ENCODE measurements around the gene ELMO1. TPM values are rescaled to one million over a fixed set of nuclear protein-coding genes. Genes with fewer than 3 reads are reported as not detected.
A peak's percentile ranks its signal among the peaks of the same experiment; 100 is the strongest.

The ELMO1 gene
- total RNA-seq, 4 donors from 2014 or later = 31.1 to 42.9 (median 38.7) TPM

- TF ChIP-seq EP300 (IDR thresholded peaks at IDR 0.05) = no peak
- TF ChIP-seq CTCF (IDR thresholded peaks at IDR 0.05) = no peak
- no peak for TF ChIP-seq POLR2A (IDR thresholded peaks at IDR 0.05; ENCODE audit: low read depth)
- TF ChIP-seq POLR2AphosphoS5 (IDR thresholded peaks at IDR 0.05) = no peak
- Histone ChIP-seq H3K4me1 (peaks cover 9 to 40% (median 21%) of the 10 kb centered on the region in 4 donors), H3K27me3 (no peaks in the 10 kb centered on the region), H3K36me3 (no peaks in the 10 kb centered on the region), H3K4me3 (no peak overlapping the region), H3K9me3 (no peaks in the 10 kb centered on the region), H3K27ac (replicated peaks in 1 of 4) (no peak overlapping the region)
- WGBS = 77% methylated on average over 8 of the region's 8 CpGs
- DNase-seq (ENCODE audit: extremely low spot score) = no peak
- intact Hi-C loops (cut with DNase I) = no loop called here
These were observed 498.7 kb downstream of the ELMO1 start for GRCh38 chr7:36949711-36950600.

- Histone ChIP-seq H3K27ac (replicated peaks in 1 of 4) (peak overlapping the region in 1 of 4 donors; percentile 5), H3K4me3 (no peak overlapping the region), H3K36me3 (no peaks in the 10 kb centered on the region), H3K9me3 (peaks cover 0 to 4% (median 0%) of the 10 kb centered on the region in 4 donors), H3K27me3 (no peaks in the 10 kb centered on the region), H3K4me1 (peaks cover 9 to 62% (median 30%) of the 10 kb centered on the region in 4 donors)
- DNase-seq (ENCODE audit: extremely low spot score) = no peak
- 69% methylated on average over 2 of the region's 2 CpGs for WGBS
- no peak for TF ChIP-seq CTCF (IDR thresholded peaks at IDR 0.05)
- TF ChIP-seq POLR2A (IDR thresholded peaks at IDR 0.05; ENCODE audit: low read depth) = no peak
- no peak for TF ChIP-seq POLR2AphosphoS5 (IDR thresholded peaks at IDR 0.05)
- no peak for TF ChIP-seq EP300 (IDR thresholded peaks at IDR 0.05)
- intact Hi-C loops (cut with DNase I) = no loop called here
These were observed 502.3 kb downstream of the ELMO1 start for GRCh38 chr7:36946401-36946739.

- H3K27ac ChIP-seq (replicated peaks in 1 of 4) = peak overlapping the region in 2 of 4 donors; percentile 7 to 14
- 57% methylated on average over 7 of the region's 7 CpGs for WGBS
These were observed 502.9 kb downstream of the ELMO1 start for GRCh38 chr7:36945612-36946400.

GRCh38 chr7:36944838-36945237 is 503.8 kb downstream of the ELMO1 start:
- peaks cover 9 to 47% (median 23%) of the 10 kb centered on the region in 4 donors for H3K4me1 ChIP-seq
- no peak overlapping the region for H3K4me3 ChIP-seq
- peaks cover 0 to 12% (median 5%) of the 10 kb centered on the region in 4 donors for H3K9me3 ChIP-seq
- H3K27me3 ChIP-seq = no peaks in the 10 kb centered on the region
- no peaks in the 10 kb centered on the region for H3K36me3 ChIP-seq
- no peak for TF ChIP-seq POLR2A (IDR thresholded peaks at IDR 0.05; ENCODE audit: low read depth)
- no peak for TF ChIP-seq EP300 (IDR thresholded peaks at IDR 0.05)
- TF ChIP-seq CTCF (IDR thresholded peaks at IDR 0.05) = no peak
- TF ChIP-seq POLR2AphosphoS5 (IDR thresholded peaks at IDR 0.05) = no peak
- H3K27ac ChIP-seq (replicated peaks in 1 of 4) = no peak overlapping the region
- WGBS = 81% methylated on average over 5 of the region's 5 CpGs
- DNase-seq (ENCODE audit: extremely low spot score) = no peak
- intact Hi-C loops (cut with DNase I) = no loop called here

More at GRCh38 chr7:36945612-36946400, 502.9 kb downstream of the ELMO1 start:
- peaks cover 0 to 8% (median 0%) of the 10 kb centered on the region in 4 donors for H3K9me3 ChIP-seq
- no peaks in the 10 kb centered on the region for H3K36me3 ChIP-seq
- no peak for TF ChIP-seq POLR2A (IDR thresholded peaks at IDR 0.05; ENCODE audit: low read depth)
- no peak for TF ChIP-seq POLR2AphosphoS5 (IDR thresholded peaks at IDR 0.05)
- no peak for TF ChIP-seq CTCF (IDR thresholded peaks at IDR 0.05)
- no peak for TF ChIP-seq EP300 (IDR thresholded peaks at IDR 0.05)
- no peak overlapping the region for H3K4me3 ChIP-seq
- intact Hi-C loops (cut with DNase I) = no loop called here
- no peak for DNase-seq (ENCODE audit: extremely low spot score)
- H3K4me1 ChIP-seq = peaks cover 9 to 56% (median 28%) of the 10 kb centered on the region in 4 donors
- no peaks in the 10 kb centered on the region for H3K27me3 ChIP-seq
